Raji (cell line): ENCODE results near the gene IMMP2L.

Source experiments
- POLR2A ChIP-seq: IDR thresholded peaks from 2 replicates; pipeline ENCODE4 v1.6.1; 2011; ENCODE audit warnings: low read depth, low read length, control low read depth; ENCODE audit not compliant: insufficient read depth

IMMP2L gene

GRCh38 chr7:110767550-110768110 is 794.7 kb downstream of the IMMP2L start:
- TF ChIP-seq POLR2A, result no peak

- no peak for TF ChIP-seq POLR2A
These were observed 795.4 kb downstream of the IMMP2L start for GRCh38 chr7:110766864-110767263.

GRCh38 chr7:110764852-110765251 is 797.4 kb downstream of the IMMP2L start:
- no peak for TF ChIP-seq POLR2A

GRCh38 chr7:110762546-110763225 is 799.6 kb downstream of the IMMP2L start:
- TF ChIP-seq POLR2A, result no peak

- TF ChIP-seq POLR2A, result no peak
These were observed 802.0 kb downstream of the IMMP2L start for GRCh38 chr7:110760341-110760740.

GRCh38 chr7:110759069-110759468 is 803.2 kb downstream of the IMMP2L start:
- no peak for TF ChIP-seq POLR2A

- no peak for TF ChIP-seq POLR2A
These were observed 807.6 kb downstream of the IMMP2L start for GRCh38 chr7:110754649-110755048.

- TF ChIP-seq POLR2A, result no peak
These were observed 811.2 kb downstream of the IMMP2L start for GRCh38 chr7:110750931-110751605.

GRCh38 chr7:110733221-110733620 is 829.1 kb downstream of the IMMP2L start:
- TF ChIP-seq POLR2A, result no peak

GRCh38 chr7:110724811-110725210 is 837.5 kb downstream of the IMMP2L start:
- TF ChIP-seq POLR2A, result no peak

- no peak for TF ChIP-seq POLR2A
These were observed 840.9 kb downstream of the IMMP2L start for GRCh38 chr7:110721395-110721794.

GRCh38 chr7:110720626-110721025 is 841.7 kb downstream of the IMMP2L start:
- no peak for TF ChIP-seq POLR2A

GRCh38 chr7:110719741-110720140 is 842.6 kb downstream of the IMMP2L start:
- TF ChIP-seq POLR2A, result no peak

GRCh38 chr7:110718503-110719205 is 843.6 kb downstream of the IMMP2L start:
- TF ChIP-seq POLR2A, result no peak

GRCh38 chr7:110704225-110704624 is 858.1 kb downstream of the IMMP2L start:
- TF ChIP-seq POLR2A, result no peak

- TF ChIP-seq POLR2A, result no peak
These were observed 863.7 kb downstream of the IMMP2L start for GRCh38 chr7:110698576-110698975.

GRCh38 chr7:110693344-110693743 is 868.9 kb downstream of the IMMP2L start:
- TF ChIP-seq POLR2A, result no peak

GRCh38 chr7:110688908-110689307 is 873.4 kb downstream of the IMMP2L start:
- TF ChIP-seq POLR2A, result no peak
